Body of pancreas (tissue), 4 donors: ENCODE results near the gene RIMKLA.

Source experiments
- POLR2A ChIP-seq, 3 donors: fragments of 450-650 bp; IDR thresholded peaks; one replicate each; pipeline ENCODE4 v1.6.1; 2016; ENCODE audit warnings: antibody characterized with exemption in 3 of 3, mild to moderate bottlenecking in 2 of 3
- TF ChIP-seq, protein P1 (sequence below), 7 experiments: fragments of 450-650 bp in 4 of 7; fragments of 200-600 bp in 3 of 7; sonication (generic) in 3 of 7; IDR thresholded peaks; one replicate each; pipeline ENCODE4 v1.5.1; 2016 to 2019; ENCODE audit warnings: antibody characterized with exemption in 7 of 7

DNA sequence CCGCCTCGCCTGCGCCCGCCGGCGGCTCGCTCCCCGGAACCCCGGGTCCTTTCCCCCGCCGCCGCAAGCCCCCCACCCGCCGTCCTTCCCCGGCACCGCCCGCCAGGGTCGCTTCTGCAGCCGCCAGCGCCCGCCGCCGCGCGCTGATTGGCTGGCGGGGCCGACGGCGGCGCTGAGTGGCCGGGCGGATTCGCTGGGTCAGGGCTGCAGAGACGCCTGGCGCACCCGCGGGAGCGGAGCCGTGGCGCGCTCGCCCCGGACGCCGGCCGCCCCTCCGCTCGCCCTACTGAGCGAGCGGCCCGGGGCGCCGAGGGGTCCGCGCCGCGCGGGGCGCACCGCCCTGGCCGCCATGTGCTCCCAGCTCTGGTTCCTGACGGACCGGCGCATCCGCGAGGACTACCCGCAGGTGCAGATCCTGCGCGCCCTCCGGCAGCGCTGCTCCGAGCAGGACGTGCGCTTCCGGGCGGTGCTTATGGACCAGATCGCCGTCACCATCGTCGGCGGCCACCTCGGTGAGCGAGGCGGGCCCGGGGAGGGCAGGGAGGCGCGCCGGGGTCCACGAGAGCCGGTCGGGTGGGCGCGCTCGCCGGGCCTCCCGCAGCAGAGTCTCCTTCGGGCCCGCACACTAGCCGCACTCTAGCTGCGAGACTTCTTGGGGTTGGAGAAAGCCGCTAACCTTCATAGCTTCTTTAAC lies at the start of gene RIMKLA:
- TF ChIP-seq, protein P1, sequence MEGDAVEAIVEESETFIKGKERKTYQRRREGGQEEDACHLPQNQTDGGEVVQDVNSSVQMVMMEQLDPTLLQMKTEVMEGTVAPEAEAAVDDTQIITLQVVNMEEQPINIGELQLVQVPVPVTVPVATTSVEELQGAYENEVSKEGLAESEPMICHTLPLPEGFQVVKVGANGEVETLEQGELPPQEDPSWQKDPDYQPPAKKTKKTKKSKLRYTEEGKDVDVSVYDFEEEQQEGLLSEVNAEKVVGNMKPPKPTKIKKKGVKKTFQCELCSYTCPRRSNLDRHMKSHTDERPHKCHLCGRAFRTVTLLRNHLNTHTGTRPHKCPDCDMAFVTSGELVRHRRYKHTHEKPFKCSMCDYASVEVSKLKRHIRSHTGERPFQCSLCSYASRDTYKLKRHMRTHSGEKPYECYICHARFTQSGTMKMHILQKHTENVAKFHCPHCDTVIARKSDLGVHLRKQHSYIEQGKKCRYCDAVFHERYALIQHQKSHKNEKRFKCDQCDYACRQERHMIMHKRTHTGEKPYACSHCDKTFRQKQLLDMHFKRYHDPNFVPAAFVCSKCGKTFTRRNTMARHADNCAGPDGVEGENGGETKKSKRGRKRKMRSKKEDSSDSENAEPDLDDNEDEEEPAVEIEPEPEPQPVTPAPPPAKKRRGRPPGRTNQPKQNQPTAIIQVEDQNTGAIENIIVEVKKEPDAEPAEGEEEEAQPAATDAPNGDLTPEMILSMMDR (IDR thresholded peaks at IDR 0.05) = no peak
- no peak for TF ChIP-seq POLR2A (IDR thresholded peaks at IDR 0.05)
